SK-N-SH (cell line): ENCODE data around the gene ZNF541. TPM values are rescaled to one million over a fixed set of nuclear protein-coding genes. Genes with fewer than 3 reads are reported as not detected.

Source experiments
- CTCF ChIA-PET: fragments of 300-600, 350-600 bp; formaldehyde crosslinking; extraction: SDS; loops from one replicate; lab custom pipeline; 2021; lab: Yijun Ruan, JAX
- POLR2A ChIA-PET: fragments of 350-600 bp; sonication (Branson Sonifier 250); formaldehyde crosslinking; extraction: SDS; loops from one replicate; lab custom pipeline; 2020; ENCODE audit warnings: antibody characterized with exemption, inconsistent platforms; lab: Yijun Ruan, JAX
- DNase-seq: peaks from one replicate; pipeline ENCODE4 v3.0.0; 2012
- H2AFZ ChIP-seq: fragments of 200-600 bp; sonication (generic); 2 replicates; pipeline ENCODE4 v1.8.1; 2016; ENCODE audit warnings: antibody characterized with exemption, mild to moderate bottlenecking, low read depth
- H3F3A ChIP-seq: fragments of 200-600 bp; sonication (generic); replicated peaks from 2 replicates; pipeline ENCODE3; 2016; ENCODE audit warnings: antibody characterized with exemption, mild to moderate bottlenecking; ENCODE audit not compliant: insufficient read depth
- H3K27ac ChIP-seq, 2 experiments: fragments of 200-500 bp in 1 of 2; fragments of 200-600 bp in 1 of 2; sonication (Bioruptor generic) in 1 of 2; sonication (generic), shearing (Covaris generic) in 1 of 2; 2 replicates each; pipeline versions ENCODE4 v1.5.1 to v1.6.1; 2014 to 2016; ENCODE audit warnings: low read depth in 2 of 2, inconsistent platforms in 1 of 2, low read length in 1 of 2, mild to moderate bottlenecking in 1 of 2, mixed read lengths in 1 of 2
- H3K27me3 ChIP-seq: fragments of 200-600 bp; sonication (generic), shearing (Covaris generic); 2 replicates; pipeline ENCODE4 v1.6.1; 2016; ENCODE audit warnings: mixed run types; ENCODE audit not compliant: insufficient read depth
- H3K36me3 ChIP-seq, 2 experiments: fragments of 200-500 bp in 1 of 2; fragments of 200-600 bp in 1 of 2; sonication (Bioruptor generic) in 1 of 2; sonication (generic) in 1 of 2; replicated peaks in 1 of 2; 2 replicates each; pipeline versions ENCODE3 to v1.5.1; 2014 to 2016; ENCODE audit warnings: low read length in 1 of 2, mild to moderate bottlenecking in 1 of 2; ENCODE audit not compliant: insufficient read depth in 2 of 2, control insufficient read depth in 1 of 2
- H3K4me1 ChIP-seq, 2 experiments: fragments of 200-500 bp in 1 of 2; fragments of 200-600 bp in 1 of 2; sonication (Bioruptor generic) in 1 of 2; sonication (generic), shearing (Covaris generic) in 1 of 2; 2 replicates each; pipeline versions ENCODE4 v1.5.1 to v1.6.1; 2014 to 2016; ENCODE audit warnings: low read depth in 1 of 2, low read length in 1 of 2, mixed run types in 1 of 2; ENCODE audit not compliant: insufficient read depth in 2 of 2, control insufficient read depth in 1 of 2
- H3K4me2 ChIP-seq: fragments of 200-600 bp; sonication (generic), shearing (Covaris generic); 2 replicates; pipeline ENCODE4 v1.6.1; 2017; ENCODE audit warnings: mixed run types
- H3K4me3 ChIP-seq, 2 experiments: fragments of 200-500 bp in 1 of 2; fragments of 200-600 bp in 1 of 2; sonication (Bioruptor generic) in 1 of 2; sonication (generic), shearing (Covaris generic) in 1 of 2; 2 replicates each; pipeline versions ENCODE4 v1.5.1 to v1.8.1; 2014 to 2016; ENCODE audit warnings: low read depth in 2 of 2, inconsistent platforms in 1 of 2, low read length in 1 of 2, mild to moderate bottlenecking in 1 of 2, mixed read lengths in 1 of 2, moderate library complexity in 1 of 2
- H3K79me2 ChIP-seq: fragments of 200-600 bp; sonication (generic); 2 replicates; pipeline ENCODE4 v1.8.1; 2017; ENCODE audit warnings: mild to moderate bottlenecking; ENCODE audit not compliant: insufficient read depth
- H3K9ac ChIP-seq: fragments of 200-600 bp; sonication (generic); 2 replicates; pipeline ENCODE4 v1.6.1; 2017; ENCODE audit warnings: mixed run types
- H3K9me2 ChIP-seq: fragments of 200-600 bp; sonication (generic); 2 replicates; pipeline ENCODE4 v1.6.1; 2017; ENCODE audit warnings: mixed run types
- H3K9me3 ChIP-seq: fragments of 200-600 bp; sonication (generic); 2 replicates; pipeline ENCODE4 v1.6.1; 2017; ENCODE audit warnings: mixed run types, mild to moderate bottlenecking, moderate library complexity
- H4K20me1 ChIP-seq: fragments of 200-600 bp; sonication (generic); 2 replicates; pipeline ENCODE4 v1.6.1; 2017; ENCODE audit warnings: mild to moderate bottlenecking, mixed run types; ENCODE audit not compliant: insufficient read depth
- CHD2 ChIP-seq: fragments of 150-350 bp; IDR thresholded peaks from 2 replicates; pipeline ENCODE4 v1.6.1; 2018; ENCODE audit warnings: low read length; ENCODE audit not compliant: partially characterized antibody
- EZH2phosphoT487 ChIP-seq: fragments of 200-600 bp; sonication (generic); IDR thresholded peaks from 2 replicates; pipeline ENCODE4 v1.6.1; 2017; ENCODE audit warnings: low read depth, mixed run types, mild to moderate bottlenecking, antibody characterized with exemption, moderate library complexity, borderline replicate concordance
- FOSL2 ChIP-seq: IDR thresholded peaks from 2 replicates; pipeline ENCODE4 v1.4.0; 2012; ENCODE audit warnings: low read depth, mild to moderate bottlenecking, moderate library complexity, borderline replicate concordance
- GABPA ChIP-seq: IDR thresholded peaks from 2 replicates; pipeline ENCODE4 v1.4.0; 2012; ENCODE audit warnings: low read depth, mild to moderate bottlenecking
- GATA2 ChIP-seq: sonication (generic); formaldehyde crosslinking; IDR thresholded peaks from 2 replicates; pipeline ENCODE4 v1.5.0; 2020; ENCODE audit warnings: mild to moderate bottlenecking, missing genetic modification reagents
- JUND ChIP-seq: IDR thresholded peaks from 2 replicates; pipeline ENCODE4 v1.4.0; 2012
- MAX ChIP-seq: IDR thresholded peaks from 2 replicates; pipeline ENCODE4 v1.4.0; 2012; ENCODE audit warnings: low read depth
- MEF2A ChIP-seq: IDR thresholded peaks from 2 replicates; pipeline ENCODE4 v1.4.0; 2012; ENCODE audit warnings: low read depth, borderline replicate concordance
- NFIC ChIP-seq: IDR thresholded peaks from 2 replicates; pipeline ENCODE4 v1.4.0; 2012; ENCODE audit warnings: borderline replicate concordance
- NRF1 ChIP-seq: IDR thresholded peaks from 2 replicates; pipeline ENCODE4 v1.6.1; 2012; ENCODE audit warnings: low read depth, mild to moderate bottlenecking, low read length
- POLR2AphosphoS5 ChIP-seq: IDR thresholded peaks from 2 replicates; pipeline ENCODE4 v1.6.1; 2012; ENCODE audit warnings: low read depth, low read length
- RFX5 ChIP-seq: IDR thresholded peaks from 2 replicates; pipeline ENCODE4 v1.6.1; 2012; ENCODE audit warnings: mild to moderate bottlenecking, improper control_type of control experiment, low read length
- SIN3A ChIP-seq: IDR thresholded peaks from 2 replicates; pipeline ENCODE4 v1.6.1; 2012; ENCODE audit warnings: low read depth, mild to moderate bottlenecking, low read length, moderate library complexity, borderline replicate concordance
- TAF1 ChIP-seq: IDR thresholded peaks from 2 replicates; pipeline ENCODE4 v1.6.1; 2012; ENCODE audit warnings: low read depth, mild to moderate bottlenecking, low read length, moderate library complexity, borderline replicate concordance
- TCF12 ChIP-seq: IDR thresholded peaks from 2 replicates; pipeline ENCODE4 v1.4.0; 2012
- TEAD4 ChIP-seq: IDR thresholded peaks from 2 replicates; pipeline ENCODE4 v1.4.0; 2012; ENCODE audit warnings: mild to moderate bottlenecking, borderline replicate concordance; ENCODE audit not compliant: insufficient read depth
- USF2 ChIP-seq: fragments of 150-350 bp; IDR thresholded peaks from 2 replicates; pipeline ENCODE4 v1.6.1; 2017; ENCODE audit warnings: antibody characterized with exemption, low read length, low read depth, borderline replicate concordance
- YY1 ChIP-seq: IDR thresholded peaks from 2 replicates; pipeline ENCODE4 v1.4.0; 2012; ENCODE audit warnings: low read depth, mild to moderate bottlenecking
- WGBS: methylation state at CpG from one replicate; pipeline ENCODE4 v1.1.6; 2017; ENCODE audit warnings: low lambda C conversion rate; 5-methylcytosine and 5-hydroxymethylcytosine counted together
- polyA plus RNA-seq, 3 experiments: library from polyadenylated mRNA; depleted of rRNA; stranded (reverse); fragments of >200 nt; gene quantifications; 2 replicates each; pipeline ENCODE4 v1.2.3, GENCODE V29; 2012

The ZNF541 gene
- polyA plus RNA-seq, 1 of the 3 experiments (the other 2 are of a cell fraction), result 0.08 TPM

DNA sequence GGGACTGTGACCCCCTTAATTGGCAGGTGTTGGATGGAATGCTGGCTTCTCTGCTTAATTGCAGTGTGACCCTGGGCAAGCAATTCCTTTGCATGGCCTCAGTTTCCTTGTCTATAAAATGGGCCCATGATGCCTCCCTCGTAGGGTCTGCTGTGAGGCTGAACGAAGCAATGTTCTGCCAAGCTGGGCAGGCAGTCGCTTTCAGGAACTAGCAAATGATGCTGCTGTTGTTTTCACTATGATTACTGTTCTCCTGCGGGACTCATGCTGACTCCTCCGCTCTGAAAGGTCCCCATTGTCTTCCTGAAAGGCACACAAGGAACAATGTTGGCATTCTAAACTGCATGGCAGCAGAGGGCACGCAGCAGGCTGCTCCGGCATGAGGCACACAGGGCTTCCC lies 42.8 kb upstream of the ZNF541 start:
- Histone ChIP-seq H3F3A (peaks cover 11% of the 10 kb centered on the region), H3K27me3 (no peaks in the 10 kb centered on the region), H3K9ac (no peak overlapping the region), H3K4me1 (peaks cover 22 to 23% of the 10 kb centered on the region in 2 experiments; a peak in 2 of 4 replicates), H3K9me2 (no peaks in the 10 kb centered on the region), H3K4me3 (no peak overlapping the region), H2AFZ (no peak overlapping the region), H3K9me3 (no peaks in the 10 kb centered on the region), H3K79me2 (peaks cover 99% of the 10 kb centered on the region), H3K36me3 (peaks cover 0 to 4% of the 10 kb centered on the region in 2 experiments), H4K20me1 (peaks cover 74% of the 10 kb centered on the region), H3K4me2 (no peak overlapping the region), H3K27ac (no peak overlapping the region)
- 92% methylated on average over 7 of the region's 7 CpGs for WGBS
- POLR2A ChIA-PET, result no interaction called here
- no peak for TF ChIP-seq NFIC
- TF ChIP-seq SIN3A, result no peak
- TF ChIP-seq GABPA, result no peak
- no peak for TF ChIP-seq NRF1
- no peak for TF ChIP-seq YY1
- TF ChIP-seq EZH2phosphoT487, result no peak
- TF ChIP-seq TAF1, result no peak
- TF ChIP-seq TCF12, result no peak
- no peak for TF ChIP-seq GATA2 (CRISPR knock-in tag)
- TF ChIP-seq POLR2AphosphoS5, result no peak
- CTCF ChIA-PET, result no interaction called here
- DNase-seq, result no peak

- ChIA-PET CTCF (interaction anchor here (1.0 kb wide), 2 partner anchors 11 to 83 kb away, joined by 3 read pairs; no protein-coding TSS in a partner anchor), POLR2A (no interaction called here)
- no peak overlapping the region for H3K27ac ChIP-seq
- H3K27me3 ChIP-seq, result no peaks in the 10 kb centered on the region
- H3K4me3 ChIP-seq, result no peak overlapping the region
- peaks cover 14% of the 10 kb centered on the region for H3F3A ChIP-seq
- H2AFZ ChIP-seq, result no peak overlapping the region
- H3K9ac ChIP-seq, result no peak overlapping the region
- H3K36me3 ChIP-seq, result peaks cover 0 to 4% of the 10 kb centered on the region in 2 experiments
- no peak overlapping the region for H3K4me2 ChIP-seq
- H3K79me2 ChIP-seq, result peaks cover 99% of the 10 kb centered on the region
- no peaks in the 10 kb centered on the region for H3K9me2 ChIP-seq
- WGBS, result 96% methylated on average over 4 of the region's 7 CpGs
- peaks cover 73% of the 10 kb centered on the region for H4K20me1 ChIP-seq
- no peak for DNase-seq
- peaks cover 26 to 27% of the 10 kb centered on the region in 2 experiments; a peak in 2 of 4 replicates for H3K4me1 ChIP-seq
- no peaks in the 10 kb centered on the region for H3K9me3 ChIP-seq
- TF ChIP-seq RFX5 (no peak), JUND (no peak), TEAD4 (no peak), TAF1 (no peak), MEF2A (no peak), NFIC (no peak), TCF12 (no peak), MAX (no peak), POLR2AphosphoS5 (no peak), GATA2 (CRISPR knock-in tag) (no peak), USF2 (no peak), CHD2 (no peak), SIN3A (no peak), FOSL2 (no peak)
Observed at GRCh38 chr19:47615230-47615629, 42.3 kb upstream of the ZNF541 start.
